Measurements from ENCODE around the gene SYT15.
"Not testable (repeated sequence)": the region's sequence is repeated elsewhere in the genome, so short reads cannot be mapped to it uniquely, and the experiment has no call there.

Gene SYT15

GRCh38 chr10:46596570-46596969 is 17.6 kb downstream of the SYT15 start:
- not testable (repeated sequence) for DNase-seq (ENCODE audit: low read depth); H3K4me3 ChIP-seq (ENCODE audit: low read depth, low read length)

DNA sequence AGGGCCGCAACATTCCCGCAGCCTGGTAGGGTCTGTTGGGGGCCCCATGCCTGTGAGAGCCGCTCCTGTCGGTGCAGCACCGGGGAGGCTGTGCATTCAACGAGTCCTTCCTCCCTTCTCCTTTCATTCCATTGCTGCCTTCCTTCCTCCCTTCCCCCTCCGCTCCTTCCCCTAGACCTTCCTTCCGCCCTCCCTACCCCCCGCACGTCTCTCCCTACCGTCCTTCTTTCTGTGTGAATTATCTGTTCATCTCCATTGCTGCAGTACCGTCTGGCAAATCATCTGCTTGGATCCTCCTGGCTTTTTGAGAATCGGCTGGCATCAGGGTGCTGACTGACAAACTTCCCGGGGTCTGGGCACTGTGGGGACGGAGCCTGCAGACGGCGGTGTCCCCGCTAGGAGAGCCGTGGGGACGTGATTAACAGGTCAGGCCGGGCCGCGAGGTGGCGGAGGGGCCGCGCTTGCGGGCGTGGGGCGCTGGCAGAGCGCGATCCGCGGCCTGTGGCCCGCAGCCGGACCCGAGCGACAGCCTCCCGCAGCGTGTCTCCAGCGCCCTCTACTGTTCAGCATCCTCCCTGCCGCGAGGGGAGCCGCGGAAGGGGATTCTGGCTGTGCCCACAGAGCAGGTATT is 18.8 kb downstream of the SYT15 start:
- peak; percentile 1 for DNase-seq (ENCODE audit: low read depth)
- not testable (repeated sequence) for H3K4me3 ChIP-seq (ENCODE audit: low read depth, low read length)

- H3K4me3 ChIP-seq (ENCODE audit: low read depth, low read length); DNase-seq (ENCODE audit: low read depth): not testable (repeated sequence)
Observed at GRCh38 chr10:46600516-46600915, 21.6 kb downstream of the SYT15 start.

GRCh38 chr10:46615540-46615939 is 36.6 kb downstream of the SYT15 start:
- not testable (repeated sequence) for DNase-seq (ENCODE audit: low read depth); H3K4me3 ChIP-seq (ENCODE audit: low read depth, low read length)

DNA sequence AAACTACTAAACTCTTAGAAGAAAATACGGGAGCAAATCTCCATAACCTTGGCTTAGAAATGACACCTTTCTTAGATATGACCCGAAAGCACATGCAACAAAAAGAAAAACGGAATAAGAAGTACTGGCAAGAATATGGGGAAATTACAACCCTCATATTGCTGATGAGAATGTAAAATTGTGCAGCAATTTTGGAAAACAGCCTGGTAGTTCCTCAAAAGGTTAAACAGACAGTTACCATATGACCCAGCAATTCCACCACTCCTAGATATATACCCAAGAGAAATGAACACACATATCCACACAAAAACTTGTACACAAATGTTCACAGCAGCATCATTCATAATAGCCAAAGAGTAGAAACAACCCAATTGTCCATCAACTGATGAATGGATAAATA is 37.3 kb downstream of the SYT15 start:
- not testable (repeated sequence) for DNase-seq (ENCODE audit: low read depth); H3K4me3 ChIP-seq (ENCODE audit: low read depth, low read length)

DNA sequence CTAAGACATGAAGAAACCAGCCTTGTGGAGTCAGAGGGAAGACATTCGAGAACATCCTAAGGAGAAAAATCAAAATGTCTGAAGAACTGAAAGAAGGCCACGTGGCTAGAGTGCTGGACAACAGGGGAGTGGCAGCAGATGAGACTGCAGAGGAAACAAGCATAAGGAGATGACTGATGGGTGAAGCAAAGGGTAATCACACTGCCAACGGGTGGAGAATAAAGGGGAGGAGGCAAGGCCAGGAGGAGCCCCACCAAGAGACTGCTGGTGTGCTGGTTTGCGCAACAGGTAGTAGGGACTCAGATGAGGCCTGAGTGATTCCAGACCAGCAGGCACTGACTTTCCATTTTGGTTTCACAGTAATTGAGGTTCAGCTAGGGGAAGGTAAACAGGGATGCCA is 38.2 kb downstream of the SYT15 start:
- not testable (repeated sequence) for H3K4me3 ChIP-seq (ENCODE audit: low read depth, low read length)
- DNase-seq (ENCODE audit: low read depth), result peak; percentile 37

DNA sequence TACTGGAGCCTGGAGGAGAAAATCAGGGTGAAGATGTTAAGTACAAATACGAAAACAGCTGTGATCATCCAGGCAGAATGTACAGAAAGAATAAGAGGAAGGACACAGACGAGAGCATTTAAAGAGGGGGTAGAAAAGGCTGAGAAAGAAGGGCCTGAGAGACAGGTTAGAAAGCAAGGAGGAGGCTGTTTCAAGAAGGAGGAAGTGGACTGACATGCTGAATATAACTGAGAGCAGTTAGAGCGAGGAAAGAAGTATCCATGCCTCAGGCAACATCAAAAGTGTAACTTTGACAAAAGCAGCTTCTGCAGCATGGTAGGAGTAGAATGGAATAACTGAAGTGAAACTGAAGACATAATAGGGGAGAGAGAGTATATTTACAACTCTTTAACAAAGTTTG is 39.0 kb downstream of the SYT15 start:
- not testable (repeated sequence) for DNase-seq (ENCODE audit: low read depth); H3K4me3 ChIP-seq (ENCODE audit: low read depth, low read length)

DNA sequence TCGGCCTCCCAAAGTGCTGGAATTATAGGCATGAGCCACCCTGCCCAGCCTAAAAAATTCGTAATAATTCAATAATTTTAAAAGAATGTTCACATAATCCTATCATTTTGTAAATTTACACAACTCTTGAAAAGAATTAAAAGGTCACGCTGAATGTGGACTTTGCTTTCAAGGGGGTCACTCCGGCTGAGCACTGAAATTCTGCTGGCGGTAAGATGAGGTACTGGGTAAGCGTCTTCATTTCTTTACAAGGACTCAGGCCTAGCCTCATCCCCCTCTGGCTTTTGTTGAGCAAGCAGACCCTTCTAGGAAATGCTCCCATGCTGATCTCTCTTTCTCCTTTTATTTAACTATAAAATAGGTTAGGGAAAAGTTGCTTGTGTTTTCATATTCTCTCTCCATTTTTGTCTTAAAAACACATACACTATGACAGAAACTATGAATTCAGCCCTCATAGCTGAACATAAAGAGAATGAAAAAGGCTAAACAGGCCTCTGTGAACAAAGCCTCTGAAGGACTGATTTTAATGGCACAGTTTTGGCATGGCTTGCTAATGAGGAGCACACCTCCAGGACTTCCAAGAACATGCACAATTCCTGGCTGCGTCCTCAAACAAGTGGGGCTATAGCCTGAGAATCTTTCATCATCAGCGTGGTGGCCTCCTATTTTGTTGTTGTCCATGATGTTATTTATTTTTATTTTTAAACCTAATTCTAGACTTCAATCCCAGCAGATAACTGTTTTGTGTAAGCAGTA is 45.1 kb downstream of the SYT15 start:
- DNase-seq (ENCODE audit: low read depth); H3K4me3 ChIP-seq (ENCODE audit: low read depth, low read length): not testable (repeated sequence)

DNA sequence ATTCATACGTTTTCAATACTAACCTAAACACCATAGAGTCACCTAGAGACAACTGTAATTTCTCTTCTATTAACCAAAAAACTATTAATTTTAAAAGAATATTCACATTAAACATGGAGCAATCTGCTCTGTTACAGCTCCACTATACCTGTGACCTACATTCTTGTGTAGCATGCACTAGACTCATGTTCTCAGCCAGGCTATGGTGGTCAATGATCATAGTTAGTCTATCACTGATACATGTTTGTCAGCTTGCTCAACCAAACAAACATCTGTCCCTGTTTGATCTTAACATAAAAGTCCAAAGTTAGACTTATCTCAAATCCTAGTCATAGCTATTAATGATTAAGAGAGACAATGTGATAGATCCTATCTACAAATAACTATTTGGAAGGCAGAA is 50.9 kb downstream of the SYT15 start:
- H3K4me3 ChIP-seq (ENCODE audit: low read depth, low read length); DNase-seq (ENCODE audit: low read depth): not testable (repeated sequence)

DNA sequence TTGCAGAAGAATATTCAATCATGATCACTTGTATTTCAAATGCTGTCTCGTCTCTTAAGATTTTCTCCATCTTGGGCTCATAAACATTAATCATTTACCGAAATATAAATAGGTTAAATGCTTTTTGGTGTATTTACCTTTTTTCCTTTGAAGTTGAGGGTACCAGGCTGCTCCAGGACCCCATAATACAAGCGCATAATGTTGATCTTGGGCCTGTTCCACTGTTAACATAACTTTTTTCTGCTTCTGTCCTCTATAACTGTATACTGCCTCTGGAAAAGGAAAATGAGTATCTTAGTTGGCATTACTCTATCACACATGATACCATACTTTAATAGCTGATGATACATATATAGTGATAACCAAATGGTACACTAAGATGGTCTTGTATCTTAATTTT is 51.9 kb downstream of the SYT15 start:
- not testable (repeated sequence) for DNase-seq (ENCODE audit: low read depth); H3K4me3 ChIP-seq (ENCODE audit: low read depth, low read length)

DNA sequence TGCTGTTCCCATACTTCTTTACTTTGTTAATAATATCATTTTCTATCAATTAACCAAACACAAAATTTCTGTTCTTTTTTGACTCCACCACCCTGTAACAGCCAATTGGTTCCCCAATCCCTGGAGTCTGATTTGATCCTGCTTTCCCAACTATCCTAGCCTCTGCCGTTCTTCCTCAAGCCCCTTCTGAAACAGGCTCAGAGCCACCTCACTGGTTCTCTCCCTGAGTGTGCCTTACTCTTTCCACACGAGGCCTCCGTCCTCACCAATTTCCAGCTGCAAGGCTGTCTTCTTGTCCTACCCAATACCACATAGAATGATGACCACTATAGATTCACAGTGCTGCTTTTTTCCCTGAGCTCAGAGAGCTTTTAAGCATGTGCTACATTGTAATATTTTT is 52.8 kb downstream of the SYT15 start:
- H3K4me3 ChIP-seq (ENCODE audit: low read depth, low read length); DNase-seq (ENCODE audit: low read depth): not testable (repeated sequence)

GRCh38 chr10:46634698-46635097 is 55.8 kb downstream of the SYT15 start:
- not testable (repeated sequence) for H3K4me3 ChIP-seq (ENCODE audit: low read depth, low read length)

DNA sequence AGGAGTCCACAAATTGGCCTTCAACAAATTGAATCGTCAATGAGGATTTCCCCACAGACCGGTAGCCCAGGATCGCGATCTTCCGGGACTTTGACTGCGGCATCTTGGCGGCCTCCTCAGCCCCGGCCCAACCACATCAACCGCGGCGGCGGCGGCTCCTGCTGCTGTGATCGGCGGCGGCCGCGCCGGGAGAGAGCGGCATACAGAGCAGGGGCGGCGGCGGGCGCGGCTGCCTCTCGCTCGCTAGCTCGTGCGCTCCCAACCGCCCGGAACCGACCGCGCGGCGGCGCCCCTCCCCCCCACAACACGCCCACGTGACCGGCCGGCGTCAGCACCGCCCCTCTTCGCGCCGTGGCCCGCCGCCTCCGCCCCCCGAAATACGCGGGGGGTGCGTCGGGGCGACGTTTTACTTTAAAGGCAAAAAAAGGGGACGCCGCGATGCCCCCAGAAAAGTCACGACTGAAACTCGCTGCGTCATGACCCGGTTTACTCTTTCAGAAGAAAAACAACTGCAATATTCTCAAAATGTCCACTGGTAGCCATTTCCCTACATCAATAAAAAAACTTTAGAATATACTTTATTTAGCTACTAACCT is 56.5 kb downstream of the SYT15 start:
- H3K4me3 ChIP-seq (ENCODE audit: low read depth, low read length), result peak overlapping the region; percentile 58
- DNase-seq (ENCODE audit: low read depth), result not testable (repeated sequence)

More at GRCh38 chr10:46634698-46635097, 55.8 kb downstream of the SYT15 start:
- not testable (repeated sequence) for DNase-seq (ENCODE audit: low read depth)

DNA sequence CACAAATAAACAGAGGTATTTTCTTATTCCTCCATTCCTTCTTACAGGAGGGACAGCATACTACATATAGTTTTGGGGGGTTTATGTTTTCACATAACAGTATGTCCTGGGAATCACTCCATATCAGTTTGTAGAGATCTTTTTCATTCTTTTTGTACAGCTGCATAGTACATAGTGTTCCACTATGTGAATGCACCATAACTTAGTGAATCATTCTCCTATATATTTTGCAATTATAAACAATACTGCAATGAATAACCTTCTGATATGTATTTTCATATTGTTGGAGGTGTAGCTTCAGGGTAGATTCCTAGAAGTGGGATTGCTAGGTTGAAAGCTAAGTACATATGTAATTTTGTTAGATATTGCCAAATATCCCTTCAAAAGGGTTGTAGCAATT is 61.1 kb downstream of the SYT15 start:
- H3K4me3 ChIP-seq (ENCODE audit: low read depth, low read length); DNase-seq (ENCODE audit: low read depth): not testable (repeated sequence)

All from NB4 (cell line).